HepG2 (cell line): Measurements from ENCODE around the gene CFAP73. TPM values are rescaled to one million over a fixed set of nuclear protein-coding genes. Genes with fewer than 3 reads are reported as not detected.

ENCODE experiments used
- ARID2 ChIP-seq: sonication (generic); formaldehyde crosslinking; IDR thresholded peaks from 2 replicates; pipeline ENCODE4 v1.8.1; 2022; ENCODE audit warnings: mild to moderate bottlenecking, missing genetic modification reagents, borderline replicate concordance
- IRX3 ChIP-seq: sonication (generic); formaldehyde crosslinking; IDR thresholded peaks from 2 replicates; pipeline ENCODE4 v1.8.1; 2023; ENCODE audit warnings: mild to moderate bottlenecking, low read depth, missing genetic modification reagents, borderline replicate concordance
- MIXL1 ChIP-seq: IDR thresholded peaks from 2 replicates; pipeline ENCODE4 v1.6.1; 2016
- MXI1 ChIP-seq: IDR thresholded peaks from 3 replicates; pipeline ENCODE4 v1.6.1; 2012; ENCODE audit warnings: low read depth, low read length, inconsistent platforms, borderline replicate concordance
- PHF8 ChIP-seq: sonication (generic); formaldehyde crosslinking; IDR thresholded peaks from 2 replicates; pipeline ENCODE4 v1.5.0; 2020; ENCODE audit warnings: missing genetic modification reagents
- POLR2G ChIP-seq: fragments of 200-400 bp; formaldehyde crosslinking; IDR thresholded peaks from 2 replicates; pipeline ENCODE4 v1.6.1; 2018; ENCODE audit warnings: mild to moderate bottlenecking, low read depth, low read length, moderate library complexity
- TBX3 ChIP-seq: fragments of 450-650 bp; IDR thresholded peaks from 2 replicates; pipeline ENCODE4 v1.6.1; 2017; ENCODE audit warnings: antibody characterized with exemption, mild to moderate bottlenecking, inconsistent platforms, borderline replicate concordance
- TOE1 ChIP-seq: sonication (generic); formaldehyde crosslinking; IDR thresholded peaks from 2 replicates; pipeline ENCODE4 v1.4.0; 2020; ENCODE audit warnings: mild to moderate bottlenecking, missing genetic modification reagents
- ZNF263 ChIP-seq: sonication (generic); formaldehyde crosslinking; IDR thresholded peaks from 2 replicates; pipeline ENCODE4 v1.4.0; 2020; ENCODE audit warnings: missing genetic modification reagents
- ZNF34 ChIP-seq: sonication (generic); formaldehyde crosslinking; IDR thresholded peaks from 2 replicates; pipeline ENCODE4 v1.4.0; 2020; ENCODE audit warnings: mild to moderate bottlenecking, missing genetic modification reagents, borderline replicate concordance
- ZNF530 ChIP-seq: sonication (generic); formaldehyde crosslinking; IDR thresholded peaks from 2 replicates; pipeline ENCODE4 v1.5.0; 2020; ENCODE audit warnings: low read depth, mild to moderate bottlenecking, missing genetic modification reagents
- polyA plus RNA-seq, 8 experiments: library from polyadenylated mRNA; depleted of rRNA in 3 of 8; stranded (reverse) in 7 of 8; unstranded in 1 of 8; fragments of >200 nt; fragmentation: Illumina TruSeq in 4 of 8; extraction: Trizol in 4 of 8; gene quantifications; 2 replicates each; pipeline versions ENCODE4 v1.2.1 to v1.2.3, GENCODE V29; 2011 to 2016; ENCODE audit warnings: low read depth in 4 of 8, missing spikeins in 1 of 8, mixed read lengths in 1 of 8; ENCODE audit not compliant: insufficient read depth in 1 of 8
- total RNA-seq, 5 experiments: library from RNA; depleted of rRNA; stranded (reverse); fragments of >200 nt; fragmentation: Illumina TruSeq; extraction: Trizol; gene quantifications; 2 replicates each; pipeline ENCODE4 v1.2.3, GENCODE V29; 2016; ENCODE audit warnings: low read depth in 1 of 5
- TF ChIP-seq, protein P1 (sequence below): sonication (generic); formaldehyde crosslinking; IDR thresholded peaks from 2 replicates; pipeline ENCODE4 v1.5.0; 2020; ENCODE audit warnings: mild to moderate bottlenecking, missing genetic modification reagents, borderline replicate concordance
- TF ChIP-seq, protein P2 (sequence below): sonication (generic); formaldehyde crosslinking; IDR thresholded peaks from 2 replicates; pipeline ENCODE4 v1.5.0; 2020; ENCODE audit warnings: mild to moderate bottlenecking, missing genetic modification reagents
- TF ChIP-seq, protein P3 (sequence below): sonication (generic); formaldehyde crosslinking; IDR thresholded peaks from 2 replicates; pipeline ENCODE4 v1.4.0; 2020; ENCODE audit warnings: mild to moderate bottlenecking, missing genetic modification reagents

Gene CFAP73
- total and polyA plus RNA-seq, 2 of the 13 experiments (the other 11 are each of a cell fraction or from before 2014, with no cell fraction given), result not detected

DNA sequence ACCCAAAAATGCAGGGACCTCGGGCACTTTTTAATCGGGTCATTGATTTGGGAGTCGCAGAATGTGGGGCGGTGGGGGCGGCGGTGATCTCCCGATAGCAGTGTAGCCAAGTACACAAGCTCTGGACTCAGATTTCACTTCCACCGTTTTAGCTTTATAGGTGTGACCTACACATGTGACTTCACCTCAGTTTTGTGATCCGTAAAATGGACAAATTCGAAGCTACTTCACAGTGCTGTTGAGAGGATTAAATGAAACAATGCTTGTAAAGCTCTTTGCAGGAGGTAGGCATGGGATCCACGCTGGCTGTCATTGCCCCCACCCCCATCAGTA lies 36.5 kb downstream of the CFAP73 start (continued):
- peak; percentile 21; the same call in 1 of the 2 replicates for TF ChIP-seq TBX3
- TF ChIP-seq, protein P1, sequence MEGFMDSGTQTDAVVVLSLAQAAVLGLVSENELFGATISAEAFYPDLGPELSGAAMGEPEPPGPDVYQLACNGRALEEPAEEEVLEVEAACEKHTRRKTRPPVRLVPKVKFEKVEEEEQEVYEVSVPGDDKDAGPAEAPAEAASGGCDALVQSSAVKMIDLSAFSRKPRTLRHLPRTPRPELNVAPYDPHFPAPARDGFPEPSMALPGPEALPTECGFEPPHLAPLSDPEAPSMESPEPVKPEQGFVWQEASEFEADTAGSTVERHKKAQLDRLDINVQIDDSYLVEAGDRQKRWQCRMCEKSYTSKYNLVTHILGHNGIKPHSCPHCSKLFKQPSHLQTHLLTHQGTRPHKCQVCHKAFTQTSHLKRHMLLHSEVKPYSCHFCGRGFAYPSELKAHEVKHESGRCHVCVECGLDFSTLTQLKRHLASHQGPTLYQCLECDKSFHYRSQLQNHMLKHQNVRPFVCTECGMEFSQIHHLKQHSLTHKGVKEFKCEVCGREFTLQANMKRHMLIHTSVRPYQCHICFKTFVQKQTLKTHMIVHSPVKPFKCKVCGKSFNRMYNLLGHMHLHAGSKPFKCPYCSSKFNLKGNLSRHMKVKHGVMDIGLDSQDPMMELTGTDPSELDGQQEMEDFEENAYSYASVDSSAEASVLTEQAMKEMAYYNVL (CRISPR knock-in tag), result no peak
- no peak for TF ChIP-seq PHF8 (CRISPR knock-in tag)
- no peak for TF ChIP-seq IRX3 (CRISPR knock-in tag)
- no peak for TF ChIP-seq ZNF263 (CRISPR knock-in tag)
- no peak for TF ChIP-seq MIXL1 (CRISPR knock-in tag)
- TF ChIP-seq ZNF34 (CRISPR knock-in tag), result 0 out of 2 replicates have a peak, but pooled peaks have one; percentile 1
- TF ChIP-seq ARID2 (CRISPR knock-in tag), result 0 out of 2 replicates have a peak, but pooled peaks have one; percentile 65
- TF ChIP-seq TOE1, result no peak; the same call in 1 of the 2 replicates
- TF ChIP-seq, protein P2, sequence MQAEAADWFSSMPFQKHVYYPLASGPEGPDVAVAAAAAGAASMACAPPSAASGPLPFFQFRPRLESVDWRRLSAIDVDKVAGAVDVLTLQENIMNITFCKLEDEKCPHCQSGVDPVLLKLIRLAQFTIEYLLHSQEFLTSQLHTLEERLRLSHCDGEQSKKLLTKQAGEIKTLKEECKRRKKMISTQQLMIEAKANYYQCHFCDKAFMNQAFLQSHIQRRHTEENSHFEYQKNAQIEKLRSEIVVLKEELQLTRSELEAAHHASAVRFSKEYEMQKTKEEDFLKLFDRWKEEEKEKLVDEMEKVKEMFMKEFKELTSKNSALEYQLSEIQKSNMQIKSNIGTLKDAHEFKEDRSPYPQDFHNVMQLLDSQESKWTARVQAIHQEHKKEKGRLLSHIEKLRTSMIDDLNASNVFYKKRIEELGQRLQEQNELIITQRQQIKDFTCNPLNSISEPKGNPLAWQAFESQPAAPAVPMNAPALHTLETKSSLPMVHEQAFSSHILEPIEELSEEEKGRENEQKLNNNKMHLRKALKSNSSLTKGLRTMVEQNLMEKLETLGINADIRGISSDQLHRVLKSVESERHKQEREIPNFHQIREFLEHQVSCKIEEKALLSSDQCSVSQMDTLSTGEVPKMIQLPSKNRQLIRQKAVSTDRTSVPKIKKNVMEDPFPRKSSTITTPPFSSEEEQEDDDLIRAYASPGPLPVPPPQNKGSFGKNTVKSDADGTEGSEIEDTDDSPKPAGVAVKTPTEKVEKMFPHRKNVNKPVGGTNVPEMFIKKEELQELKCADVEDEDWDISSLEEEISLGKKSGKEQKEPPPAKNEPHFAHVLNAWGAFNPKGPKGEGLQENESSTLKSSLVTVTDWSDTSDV (CRISPR knock-in tag), result no peak
- no peak for TF ChIP-seq ZNF530
- TF ChIP-seq MXI1, result 0 out of 3 replicates have a peak, but pooled peaks have one; percentile 38
- TF ChIP-seq POLR2G, result no peak
- TF ChIP-seq, protein P3, sequence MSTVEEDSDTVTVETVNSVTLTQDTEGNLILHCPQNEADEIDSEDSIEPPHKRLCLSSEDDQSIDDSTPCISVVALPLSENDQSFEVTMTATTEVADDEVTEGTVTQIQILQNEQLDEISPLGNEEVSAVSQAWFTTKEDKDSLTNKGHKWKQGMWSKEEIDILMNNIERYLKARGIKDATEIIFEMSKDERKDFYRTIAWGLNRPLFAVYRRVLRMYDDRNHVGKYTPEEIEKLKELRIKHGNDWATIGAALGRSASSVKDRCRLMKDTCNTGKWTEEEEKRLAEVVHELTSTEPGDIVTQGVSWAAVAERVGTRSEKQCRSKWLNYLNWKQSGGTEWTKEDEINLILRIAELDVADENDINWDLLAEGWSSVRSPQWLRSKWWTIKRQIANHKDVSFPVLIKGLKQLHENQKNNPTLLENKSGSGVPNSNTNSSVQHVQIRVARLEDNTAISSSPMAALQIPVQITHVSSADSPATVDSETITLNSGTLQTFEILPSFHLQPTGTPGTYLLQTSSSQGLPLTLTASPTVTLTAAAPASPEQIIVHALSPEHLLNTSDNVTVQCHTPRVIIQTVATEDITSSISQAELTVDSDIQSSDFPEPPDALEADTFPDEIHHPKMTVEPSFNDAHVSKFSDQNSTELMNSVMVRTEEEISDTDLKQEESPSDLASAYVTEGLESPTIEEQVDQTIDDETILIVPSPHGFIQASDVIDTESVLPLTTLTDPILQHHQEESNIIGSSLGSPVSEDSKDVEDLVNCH, result no peak
